ENCODE results near the gene TOMM34. TPM values are rescaled to one million over a fixed set of nuclear protein-coding genes. Genes with fewer than 3 reads are reported as not detected.

TOMM34 gene
- total RNA-seq, 4 donors from 2014 or later, result 5.8 to 14.8 (median 13.9) TPM

GRCh38 chr20:44956410-44956809, 3.8 kb downstream of the TOMM34 start:
- H3K36me3 ChIP-seq, result peaks cover 21 to 52% (median 50%) of the 10 kb centered on the region in 4 donors
- H3K4me1 ChIP-seq, result peaks cover 11 to 28% (median 22%) of the 10 kb centered on the region in 4 donors
- no peak overlapping the region for H3K4me3 ChIP-seq
- no peaks in the 10 kb centered on the region for H3K9me3 ChIP-seq
- no peak for TF ChIP-seq POLR2A (IDR thresholded peaks at IDR 0.05; ENCODE audit: low read depth)
- intact Hi-C loops (cut with DNase I), result loop anchor here (5.0 kb wide), 1 partner anchor 44 kb away; the partner anchor contains the start of gene PABPC1L
- DNase-seq (ENCODE audit: extremely low spot score), result no peak
- H3K27ac ChIP-seq (replicated peaks in 1 of 4), result no peak overlapping the region
- WGBS, result 94% methylated on average over 3 of the region's 3 CpGs
- no peaks in the 10 kb centered on the region for H3K27me3 ChIP-seq

GRCh38 chr20:44955270-44955669, 4.9 kb downstream of the TOMM34 start:
- WGBS, result 72% methylated on average over 4 of the region's 4 CpGs

GRCh38 chr20:44954211-44954610, 6.0 kb downstream of the TOMM34 start:
- H3K4me1 ChIP-seq, result peaks cover 2 to 16% (median 10%) of the 10 kb centered on the region in 4 donors

More at GRCh38 chr20:44955270-44955669, 4.9 kb downstream of the TOMM34 start:
- no peak for DNase-seq (ENCODE audit: extremely low spot score)
- intact Hi-C loops (cut with DNase I), result loop anchor here (5.0 kb wide), 1 partner anchor 43 kb away; the partner anchor contains the start of gene PABPC1L
- no peak overlapping the region for H3K27ac ChIP-seq (replicated peaks in 1 of 4)
- peaks cover 5 to 21% (median 14%) of the 10 kb centered on the region in 4 donors for H3K4me1 ChIP-seq
- no peaks in the 10 kb centered on the region for H3K9me3 ChIP-seq
- no peak overlapping the region for H3K4me3 ChIP-seq
- H3K27me3 ChIP-seq, result no peaks in the 10 kb centered on the region
- peaks cover 33 to 63% (median 61%) of the 10 kb centered on the region in 4 donors for H3K36me3 ChIP-seq
- TF ChIP-seq EP300 (IDR thresholded peaks at IDR 0.05) (no peak), POLR2A (IDR thresholded peaks at IDR 0.05; ENCODE audit: low read depth) (no peak), CTCF (IDR thresholded peaks at IDR 0.05) (no peak), POLR2AphosphoS5 (IDR thresholded peaks at IDR 0.05) (no peak)

GRCh38 chr20:44952731-44953130, 7.5 kb downstream of the TOMM34 start:
- Histone ChIP-seq H3K4me1 (peaks cover 0 to 4% (median 0%) of the 10 kb centered on the region in 4 donors), H3K27ac (replicated peaks in 1 of 4) (no peak overlapping the region), H3K9me3 (no peaks in the 10 kb centered on the region), H3K36me3 (peaks cover 50 to 88% (median 86%) of the 10 kb centered on the region in 4 donors), H3K27me3 (no peaks in the 10 kb centered on the region), H3K4me3 (no peak overlapping the region)
- DNase-seq (ENCODE audit: extremely low spot score), result no peak
- WGBS, result 94% methylated on average over 1 of the region's 1 CpG
- no peak for TF ChIP-seq POLR2A (IDR thresholded peaks at IDR 0.05; ENCODE audit: low read depth)
- no peak for TF ChIP-seq CTCF (IDR thresholded peaks at IDR 0.05)
- no peak for TF ChIP-seq POLR2AphosphoS5 (IDR thresholded peaks at IDR 0.05)
- TF ChIP-seq EP300 (IDR thresholded peaks at IDR 0.05), result no peak
- intact Hi-C loops (cut with DNase I), result no loop called here

More at GRCh38 chr20:44954211-44954610, 6.0 kb downstream of the TOMM34 start:
- TF ChIP-seq CTCF (IDR thresholded peaks at IDR 0.05), result no peak
- TF ChIP-seq POLR2AphosphoS5 (IDR thresholded peaks at IDR 0.05), result no peak
- no peak for TF ChIP-seq EP300 (IDR thresholded peaks at IDR 0.05)
- TF ChIP-seq POLR2A (IDR thresholded peaks at IDR 0.05; ENCODE audit: low read depth), result no peak
- 95% methylated on average over 5 of the region's 5 CpGs for WGBS
- Histone ChIP-seq H3K4me3 (no peak overlapping the region), H3K9me3 (no peaks in the 10 kb centered on the region), H3K36me3 (peaks cover 38 to 74% (median 71%) of the 10 kb centered on the region in 4 donors), H3K27ac (replicated peaks in 1 of 4) (no peak overlapping the region), H3K27me3 (no peaks in the 10 kb centered on the region)
- intact Hi-C loops (cut with DNase I), result no loop called here
- no peak for DNase-seq (ENCODE audit: extremely low spot score)

- intact Hi-C loops (cut with DNase I), result no loop called here
- WGBS, result 93% methylated on average over 1 of the region's 1 CpG
- Histone ChIP-seq H3K4me3 (no peak overlapping the region), H3K36me3 (peaks cover 58 to 100% (median 96%) of the 10 kb centered on the region in 4 donors), H3K27me3 (no peaks in the 10 kb centered on the region), H3K27ac (replicated peaks in 1 of 4) (no peak overlapping the region), H3K9me3 (no peaks in the 10 kb centered on the region), H3K4me1 (no peaks in the 10 kb centered on the region)
- TF ChIP-seq POLR2AphosphoS5 (IDR thresholded peaks at IDR 0.05) (no peak), EP300 (IDR thresholded peaks at IDR 0.05) (no peak), POLR2A (IDR thresholded peaks at IDR 0.05; ENCODE audit: low read depth) (no peak), CTCF (IDR thresholded peaks at IDR 0.05) (no peak)
- DNase-seq (ENCODE audit: extremely low spot score), result no peak
Measured at GRCh38 chr20:44950368-44950767, 9.8 kb downstream of the TOMM34 start.
